Measurements from ENCODE around the gene CLASP1. TPM values are rescaled to one million over a fixed set of nuclear protein-coding genes. Genes with fewer than 3 reads are reported as not detected.
A peak's percentile ranks its signal among the peaks of the same experiment; 100 is the strongest.

CLASP1 gene
- total and polyA plus RNA-seq, 2 of the 8 experiments (the other 6 are each of a cell fraction or from before 2014, with no cell fraction given) = 7.3 to 53.9 TPM

GRCh38 chr2:121334581-121335293 is 314.5 kb downstream of the CLASP1 start:
- Histone ChIP-seq H2BK120ac (replicated peaks; ENCODE audit: low read depth, low read length) (no peak overlapping the region), H3K14ac (ENCODE audit: insufficient read length) (no peak overlapping the region), H2BK20ac (ENCODE audit: low read length) (no peak overlapping the region), H4K91ac (replicated peaks; ENCODE audit: insufficient read length, low read length) (peak overlapping the region; percentile 81), H4K20me1 (replicated peaks in 1 of 2; ENCODE audit: control insufficient read depth in 1 of 2, insufficient read depth in 2 of 2, low read length in 2 of 2) (peaks cover 0 to 4% of the 10 kb centered on the region in 2 experiments), H3K4ac (replicated peaks; ENCODE audit: insufficient read length, low read depth, low read length) (no peak overlapping the region), H3K27me3 (replicated peaks in 1 of 4; ENCODE audit: control insufficient read depth in 3 of 4, extremely low read depth in 1 of 4, insufficient read depth in 3 of 4, low read length in 3 of 4) (no peaks in the 10 kb centered on the region), H2BK5ac (ENCODE audit: low read depth, low read length) (peak overlapping the region; percentile 66; the same call in 1 of the 2 replicates), H3K9me3 (ENCODE audit: insufficient read depth in 2 of 2, low read depth in 1 of 2, low read length in 1 of 2) (no peaks in the 10 kb centered on the region), H4K5ac (ENCODE audit: insufficient read length, low read depth, low read length) (no peak overlapping the region), H3K23ac (ENCODE audit: insufficient read length) (no peak overlapping the region), H3K23me2 (ENCODE audit: low read depth, low read length) (no peaks in the 10 kb centered on the region), H3K27ac (ENCODE audit: low read depth, low read length) (no peak overlapping the region), H2BK12ac (ENCODE audit: low read depth, low read length) (peak overlapping the region; percentile 75), H3K4me3 (ENCODE audit: extremely low read depth in 1 of 4, insufficient read depth in 2 of 4, low read depth in 3 of 4, low read length in 4 of 4) (no peak overlapping the region), H2AFZ (ENCODE audit: low read length) (no peak overlapping the region), H3K56ac (replicated peaks; ENCODE audit: insufficient read length, low read depth, low read length) (no peak overlapping the region), H3K18ac (ENCODE audit: extremely low read depth, low read length) (no peak overlapping the region), H3K36me3 (ENCODE audit: control insufficient read depth in 2 of 4, insufficient read depth in 4 of 4, low read length in 3 of 4) (peaks cover 0 to 3% (median under 1%) of the 10 kb centered on the region in 4 experiments; a peak in 3 of 8 replicates), H3K79me1 (ENCODE audit: low read depth, low read length) (no peaks in the 10 kb centered on the region), H2BK15ac (ENCODE audit: low read length) (no peak overlapping the region), H3K4me2 (ENCODE audit: insufficient read depth in 1 of 2, low read depth in 2 of 2, low read length in 2 of 2) (no peak overlapping the region), H4K8ac (ENCODE audit: extremely low read depth, insufficient read depth, low read length) (no peak overlapping the region), H3K79me2 (ENCODE audit: control insufficient read depth in 1 of 2, insufficient read depth in 2 of 2, low read length in 2 of 2) (no peaks in the 10 kb centered on the region), H2AK5ac (ENCODE audit: low read depth, low read length) (no peak overlapping the region), H3K4me1 (replicated peaks in 1 of 4; ENCODE audit: control insufficient read depth in 3 of 4, insufficient read depth in 4 of 4, low read length in 3 of 4) (peaks cover 0 to 11% (median 8%) of the 10 kb centered on the region in 4 experiments; a peak in 5 of 7 replicates), H3K9ac (replicated peaks in 1 of 4; ENCODE audit: extremely low read depth in 1 of 4, low read depth in 3 of 4, low read length in 3 of 4) (no peak overlapping the region)
- ChIA-PET POLR2A (ENCODE audit: partially characterized antibody) (interaction anchor here (0.8 to 1.4 kb wide), 2 partner anchors 249 to 260 kb away, joined by 3 read pairs; no protein-coding TSS in a partner anchor), CTCF (ENCODE audit: partially characterized antibody) (interaction anchor here (0.6 to 9.3 kb wide), 10 partner anchors 11 to 237 kb away, joined by 3 to 109 read pairs (median 3); no protein-coding TSS in a partner anchor)
- FAIRE-seq = peak; percentile 55
- WGBS, 2 experiments (ENCODE audit: extremely low coverage in 1 of 2, insufficient coverage in 1 of 2, insufficient read length in 1 of 2, insufficient replicate concordance in 2 of 2, low coverage in 1 of 2, low lambda C conversion rate in 2 of 2, missing lambda C conversion rate in 1 of 2) = 81% methylated on average over 14 of the region's 14 CpGs; no CpG with 5 or more reads in 1 of the 2 experiments
- no peak for DNase-seq (ENCODE audit: low read depth in 1 of 2, low spot score in 2 of 2)
- TF ChIP-seq CEBPB (IDR thresholded peaks at IDR 0.05; ENCODE audit: low read depth, low read length) (no peak), RAD21 (IDR thresholded peaks at IDR 0.05 in 1 of 2, conservative IDR thresholded peaks at IDR 0.05 in 1 of 2; ENCODE audit: low read depth in 2 of 2, low read length in 2 of 2) (peak in 1 of 2 experiments; percentile 16; a peak in 1 of 4 replicates), POU5F1 (IDR thresholded peaks at IDR 0.05; ENCODE audit: low read depth, low read length) (no peak), YY1 (IDR thresholded peaks at IDR 0.05; ENCODE audit: low read depth, low read length) (peak; percentile 12; the same call in 1 of the 2 replicates), EP300 (IDR thresholded peaks at IDR 0.05; ENCODE audit: borderline replicate concordance in 1 of 2, low read depth in 2 of 2, low read length in 2 of 2) (no peak), SIN3A (conservative IDR thresholded peaks at IDR 0.05 in 1 of 2, IDR thresholded peaks at IDR 0.05 in 1 of 2; ENCODE audit: low read depth in 1 of 2, low read length in 2 of 2) (peak in 1 of 2 experiments; percentile 46; a peak in 1 of 4 replicates), TEAD4 (IDR thresholded peaks at IDR 0.05; ENCODE audit: low read depth, low read length) (peak; percentile 40; the same call in 1 of the 2 replicates)

Data from H1 (cell line).